Esophagus squamous epithelium (tissue), 5 donors: ENCODE results near the gene STARD5. TPM values are rescaled to one million over a fixed set of nuclear protein-coding genes. Genes with fewer than 3 reads are reported as not detected.
A peak's percentile ranks its signal among the peaks of the same experiment; 100 is the strongest.

Experiments
- DNase-seq: peaks from one replicate; lab custom pipeline; 2025; lab: John Stamatoyannopoulos, UW
- H3K27ac ChIP-seq, 4 donors: fragments of 200-600 bp; sonication (generic); one replicate each; pipeline ENCODE4 v1.5.1; 2016 to 2019; ENCODE audit warnings: mild to moderate bottlenecking in 1 of 4
- H3K27me3 ChIP-seq, 4 donors: fragments of 200-600 bp; sonication (generic); 1 replicate in 3 of 4; 2 replicates in 1 of 4; pipeline versions ENCODE4 v1.5.1 to v1.6.0; 2017 to 2021; ENCODE audit warnings: antibody characterized with exemption in 1 of 4
- H3K36me3 ChIP-seq, 3 donors: fragments of 200-600 bp; sonication (generic); one replicate each; pipeline ENCODE4 v1.5.1; 2016 to 2019
- H3K4me1 ChIP-seq, 3 donors: fragments of 200-600 bp; sonication (generic); one replicate each; pipeline ENCODE4 v1.5.1; 2017 to 2019
- H3K4me3 ChIP-seq, 4 donors: fragments of 200-600 bp; sonication (generic); 1 replicate in 3 of 4; 2 replicates in 1 of 4; pipeline ENCODE4 v1.5.1; 2016 to 2019; ENCODE audit warnings: mild to moderate bottlenecking in 2 of 4, moderate library complexity in 1 of 4
- H3K9me3 ChIP-seq, 3 donors: fragments of 200-600 bp; sonication (generic); one replicate each; pipeline ENCODE4 v1.5.1; 2016 to 2019
- CTCF ChIP-seq, 6 experiments: fragments of 450-650 bp in 4 of 6; fragments of 200-600 bp in 2 of 6; sonication (generic) in 2 of 6; IDR thresholded peaks; one replicate each; pipeline ENCODE4 v1.5.1; 2016 to 2019; ENCODE audit warnings: antibody characterized with exemption in 6 of 6, mild to moderate bottlenecking in 4 of 6, moderate library complexity in 4 of 6
- POLR2A ChIP-seq, 4 donors: fragments of 450-650 bp; IDR thresholded peaks; one replicate each; pipeline ENCODE4 v1.6.1; 2017; ENCODE audit warnings: antibody characterized with exemption in 4 of 4, mild to moderate bottlenecking in 4 of 4, moderate library complexity in 3 of 4
- WGBS, 2 donors: methylation state at CpG; one replicate each; pipeline ENCODE4 v1.1.5; 2018; 5-methylcytosine and 5-hydroxymethylcytosine counted together
- intact Hi-C: fragments of 100-400 bp; cut with DNase I; formaldehyde crosslinking; loops from one replicate; pipeline ENCODE4 v1.15.0; 2022
- total RNA-seq, 4 donors: library from RNA; depleted of rRNA; stranded (reverse); fragments of >200 nt; gene quantifications; one replicate each; pipeline ENCODE4 v1.1.0, GENCODE V29; 2016
- donor health status: DM: yes; HTN: yes; CAD: no.

Gene STARD5
- total RNA-seq, 4 donors from 2014 or later: 14.9 to 21.2 (median 17.5) TPM

GRCh38 chr15:81329446-81329845 is 5.5 kb upstream of the STARD5 start:
- 96 to 100% methylated on average over 2 of the region's 2 CpGs for WGBS, 2 donors
- Histone ChIP-seq H3K9me3 (no peaks in the 10 kb centered on the region), H3K4me3 (no peak overlapping the region), H3K4me1 (peaks cover 0 to 6% (median 0%) of the 10 kb centered on the region in 3 donors), H3K27ac (no peak overlapping the region), H3K27me3 (no peaks in the 10 kb centered on the region), H3K36me3 (no peaks in the 10 kb centered on the region)
- no peak for DNase-seq
- intact Hi-C loops: no loop called here
- TF ChIP-seq CTCF (IDR thresholded peaks at IDR 0.05) (no peak), POLR2A (IDR thresholded peaks at IDR 0.05) (no peak)

- TF ChIP-seq CTCF (IDR thresholded peaks at IDR 0.05): no peak
- no peak for TF ChIP-seq POLR2A (IDR thresholded peaks at IDR 0.05)
- Histone ChIP-seq H3K27me3 (no peaks in the 10 kb centered on the region), H3K36me3 (no peaks in the 10 kb centered on the region), H3K27ac (no peak overlapping the region), H3K9me3 (no peaks in the 10 kb centered on the region), H3K4me1 (peaks cover 0 to 21% (median 4%) of the 10 kb centered on the region in 3 donors), H3K4me3 (no peak overlapping the region)
- intact Hi-C loops: no loop called here
- no peak for DNase-seq
- 82 to 83% methylated on average over 3 of the region's 3 CpGs for WGBS, 2 donors
Observed at GRCh38 chr15:81327516-81327915, 3.6 kb upstream of the STARD5 start.

GRCh38 chr15:81326466-81327212 is 2.7 kb upstream of the STARD5 start:
- DNase-seq: no peak
- H3K36me3 ChIP-seq: peaks cover 0 to 5% (median 0%) of the 10 kb centered on the region in 3 donors
- no peak for TF ChIP-seq CTCF (IDR thresholded peaks at IDR 0.05)
- TF ChIP-seq POLR2A (IDR thresholded peaks at IDR 0.05): no peak
- intact Hi-C loops: no loop called here
- H3K9me3 ChIP-seq: no peaks in the 10 kb centered on the region
- peaks cover 0 to 29% (median 5%) of the 10 kb centered on the region in 3 donors for H3K4me1 ChIP-seq
- H3K4me3 ChIP-seq: no peak overlapping the region
- no peak overlapping the region for H3K27ac ChIP-seq
- no peaks in the 10 kb centered on the region for H3K27me3 ChIP-seq
- WGBS, 2 donors: 82 to 90% methylated on average over 7 of the region's 7 CpGs

GRCh38 chr15:81323559-81323943 is 390 bp downstream of the STARD5 start:
- TF ChIP-seq CTCF (IDR thresholded peaks at IDR 0.05) (no peak), POLR2A (IDR thresholded peaks at IDR 0.05) (no peak)
- WGBS, 2 donors: 10% methylated on average over 3 to 4 of the region's 4 CpGs
- H3K27ac ChIP-seq: peak overlapping the region; percentile 91 to 95 (median 93)
- H3K27me3 ChIP-seq: no peaks in the 10 kb centered on the region
- DNase-seq: no peak
- H3K9me3 ChIP-seq: no peaks in the 10 kb centered on the region
- peaks cover 0 to 33% (median 5%) of the 10 kb centered on the region in 3 donors for H3K4me1 ChIP-seq
- intact Hi-C loops: no loop called here
- peak overlapping the region; percentile 51 to 90 (median 80) for H3K4me3 ChIP-seq
- peaks cover 5 to 32% (median 5%) of the 10 kb centered on the region in 3 donors for H3K36me3 ChIP-seq

GRCh38 chr15:81322676-81323253 is 1.2 kb downstream of the STARD5 start:
- no peak for TF ChIP-seq POLR2A (IDR thresholded peaks at IDR 0.05)
- no peak for TF ChIP-seq CTCF (IDR thresholded peaks at IDR 0.05)
- H3K9me3 ChIP-seq: no peaks in the 10 kb centered on the region
- peaks cover 5 to 39% (median 9%) of the 10 kb centered on the region in 3 donors for H3K36me3 ChIP-seq
- peak overlapping the region; percentile 91 to 95 (median 93) for H3K27ac ChIP-seq
- peak overlapping the region; percentile 51 to 90 (median 80) for H3K4me3 ChIP-seq
- peaks cover 0 to 33% (median 5%) of the 10 kb centered on the region in 3 donors for H3K4me1 ChIP-seq
- 48 to 51% methylated on average over 6 of the region's 6 CpGs for WGBS, 2 donors
- H3K27me3 ChIP-seq: no peaks in the 10 kb centered on the region
- no peak for DNase-seq
- intact Hi-C loops: no loop called here
